NT2/D1 (cell line): ENCODE data around the gene TBX4.

Experiments used
- SUZ12 ChIP-seq: IDR thresholded peaks from 2 replicates; pipeline ENCODE4 v1.6.1; 2011; ENCODE audit not compliant: insufficient read length, insufficient read depth; ENCODE audit errors: extremely low read depth
- YY1 ChIP-seq: IDR thresholded peaks from 2 replicates; pipeline ENCODE4 v1.6.1; 2011; ENCODE audit not compliant: insufficient read length, insufficient read depth
- ZNF274 ChIP-seq: IDR thresholded peaks from 2 replicates; pipeline ENCODE4 v1.6.1; 2011; ENCODE audit warnings: mild to moderate bottlenecking, low read depth, low read length

DNA sequence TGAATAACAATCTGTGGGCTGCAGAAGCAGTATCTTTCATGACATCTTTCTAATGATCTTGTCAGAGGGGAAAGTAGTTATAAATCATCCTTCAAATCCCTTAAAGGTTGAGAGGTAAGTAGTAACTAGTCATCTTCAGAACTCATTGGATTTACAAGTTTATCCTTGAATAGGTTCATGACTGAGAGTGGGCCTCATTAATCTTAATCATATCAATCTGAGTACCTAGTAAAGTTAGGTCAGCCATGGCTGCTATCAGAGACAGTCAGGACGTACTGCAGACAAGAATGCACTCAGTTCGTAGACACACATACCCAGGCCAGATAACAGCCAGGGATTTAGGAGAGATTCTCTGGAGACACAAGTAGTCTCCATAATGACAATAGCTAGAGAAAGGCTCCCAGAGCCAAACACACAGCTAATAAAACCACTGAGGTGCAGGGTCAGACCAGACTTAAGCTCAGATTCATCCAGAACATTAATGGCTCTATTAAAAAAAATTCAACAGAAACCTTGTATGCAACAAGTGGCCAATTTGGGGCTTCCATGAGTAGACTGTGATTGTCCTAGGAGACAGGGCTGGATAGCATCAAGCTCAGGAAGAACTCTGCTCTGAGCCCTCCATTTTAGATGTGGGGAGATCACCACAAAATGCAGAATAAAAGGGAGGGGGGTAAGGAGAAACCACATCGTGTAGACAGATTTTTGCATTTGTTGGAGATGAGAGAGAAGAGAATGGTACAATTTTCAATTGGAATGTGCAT is 65.8 kb downstream of the TBX4 start:
- no peak for TF ChIP-seq YY1
- no peak for TF ChIP-seq ZNF274
- TF ChIP-seq SUZ12, result no peak
